Panc1 (cell line): ENCODE results near the gene FUBP3.

Experiments used
- POLR2AphosphoS5 ChIP-seq: IDR thresholded peaks from 2 replicates; pipeline ENCODE4 v1.6.1; 2012; ENCODE audit warnings: mild to moderate bottlenecking, low read depth, low read length, moderate library complexity
- SIN3A ChIP-seq: IDR thresholded peaks from 2 replicates; pipeline ENCODE4 v1.6.1; 2012; ENCODE audit warnings: low read depth, mild to moderate bottlenecking, low read length, moderate library complexity, borderline replicate concordance; ENCODE audit not compliant: insufficient read depth
- TCF7L2 ChIP-seq: IDR thresholded peaks from 2 replicates; pipeline ENCODE4 v1.6.1; 2011; ENCODE audit warnings: mild to moderate bottlenecking, low read depth, low read length, inconsistent platforms
- TF ChIP-seq, protein P1 (sequence below): fragments of 450-650 bp; IDR thresholded peaks from 2 replicates; pipeline ENCODE4 v1.5.1; 2017; ENCODE audit warnings: mild to moderate bottlenecking
- TF ChIP-seq, protein P2 (sequence below), 2 experiments: IDR thresholded peaks; 2 replicates each; pipeline ENCODE4 v1.6.1; 2011 to 2012; ENCODE audit warnings: low read depth in 2 of 2, control low read depth in 1 of 2, low read length in 1 of 2, mild to moderate bottlenecking in 1 of 2, moderate library complexity in 1 of 2; ENCODE audit not compliant: insufficient read depth in 1 of 2

DNA sequence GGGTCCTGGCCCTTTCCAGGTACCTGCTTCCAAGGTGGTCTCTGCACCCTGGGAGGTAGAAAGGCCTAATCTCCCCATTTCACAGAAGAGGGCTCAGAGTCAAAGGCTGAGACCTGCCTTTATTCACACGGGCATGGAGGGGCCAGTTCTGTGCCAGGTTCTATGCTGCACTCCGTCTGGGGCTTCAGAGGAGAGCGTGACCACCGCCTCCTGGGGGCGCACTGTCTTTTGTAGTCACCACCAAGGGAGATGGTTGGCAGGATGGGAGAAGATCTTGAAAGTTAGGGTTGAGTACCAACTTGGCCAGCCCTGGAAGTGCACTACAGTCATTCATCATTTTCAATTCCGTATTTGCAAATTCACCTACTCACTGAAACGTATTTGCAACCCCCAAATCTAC, 61.3 kb downstream of the FUBP3 start:
- TF ChIP-seq, protein P1, sequence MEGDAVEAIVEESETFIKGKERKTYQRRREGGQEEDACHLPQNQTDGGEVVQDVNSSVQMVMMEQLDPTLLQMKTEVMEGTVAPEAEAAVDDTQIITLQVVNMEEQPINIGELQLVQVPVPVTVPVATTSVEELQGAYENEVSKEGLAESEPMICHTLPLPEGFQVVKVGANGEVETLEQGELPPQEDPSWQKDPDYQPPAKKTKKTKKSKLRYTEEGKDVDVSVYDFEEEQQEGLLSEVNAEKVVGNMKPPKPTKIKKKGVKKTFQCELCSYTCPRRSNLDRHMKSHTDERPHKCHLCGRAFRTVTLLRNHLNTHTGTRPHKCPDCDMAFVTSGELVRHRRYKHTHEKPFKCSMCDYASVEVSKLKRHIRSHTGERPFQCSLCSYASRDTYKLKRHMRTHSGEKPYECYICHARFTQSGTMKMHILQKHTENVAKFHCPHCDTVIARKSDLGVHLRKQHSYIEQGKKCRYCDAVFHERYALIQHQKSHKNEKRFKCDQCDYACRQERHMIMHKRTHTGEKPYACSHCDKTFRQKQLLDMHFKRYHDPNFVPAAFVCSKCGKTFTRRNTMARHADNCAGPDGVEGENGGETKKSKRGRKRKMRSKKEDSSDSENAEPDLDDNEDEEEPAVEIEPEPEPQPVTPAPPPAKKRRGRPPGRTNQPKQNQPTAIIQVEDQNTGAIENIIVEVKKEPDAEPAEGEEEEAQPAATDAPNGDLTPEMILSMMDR, result no peak
- TF ChIP-seq, protein P2, sequence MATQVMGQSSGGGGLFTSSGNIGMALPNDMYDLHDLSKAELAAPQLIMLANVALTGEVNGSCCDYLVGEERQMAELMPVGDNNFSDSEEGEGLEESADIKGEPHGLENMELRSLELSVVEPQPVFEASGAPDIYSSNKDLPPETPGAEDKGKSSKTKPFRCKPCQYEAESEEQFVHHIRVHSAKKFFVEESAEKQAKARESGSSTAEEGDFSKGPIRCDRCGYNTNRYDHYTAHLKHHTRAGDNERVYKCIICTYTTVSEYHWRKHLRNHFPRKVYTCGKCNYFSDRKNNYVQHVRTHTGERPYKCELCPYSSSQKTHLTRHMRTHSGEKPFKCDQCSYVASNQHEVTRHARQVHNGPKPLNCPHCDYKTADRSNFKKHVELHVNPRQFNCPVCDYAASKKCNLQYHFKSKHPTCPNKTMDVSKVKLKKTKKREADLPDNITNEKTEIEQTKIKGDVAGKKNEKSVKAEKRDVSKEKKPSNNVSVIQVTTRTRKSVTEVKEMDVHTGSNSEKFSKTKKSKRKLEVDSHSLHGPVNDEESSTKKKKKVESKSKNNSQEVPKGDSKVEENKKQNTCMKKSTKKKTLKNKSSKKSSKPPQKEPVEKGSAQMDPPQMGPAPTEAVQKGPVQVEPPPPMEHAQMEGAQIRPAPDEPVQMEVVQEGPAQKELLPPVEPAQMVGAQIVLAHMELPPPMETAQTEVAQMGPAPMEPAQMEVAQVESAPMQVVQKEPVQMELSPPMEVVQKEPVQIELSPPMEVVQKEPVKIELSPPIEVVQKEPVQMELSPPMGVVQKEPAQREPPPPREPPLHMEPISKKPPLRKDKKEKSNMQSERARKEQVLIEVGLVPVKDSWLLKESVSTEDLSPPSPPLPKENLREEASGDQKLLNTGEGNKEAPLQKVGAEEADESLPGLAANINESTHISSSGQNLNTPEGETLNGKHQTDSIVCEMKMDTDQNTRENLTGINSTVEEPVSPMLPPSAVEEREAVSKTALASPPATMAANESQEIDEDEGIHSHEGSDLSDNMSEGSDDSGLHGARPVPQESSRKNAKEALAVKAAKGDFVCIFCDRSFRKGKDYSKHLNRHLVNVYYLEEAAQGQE (IDR thresholded peaks at IDR 0.05; ENCODE audit: insufficient read depth in 1 of 2, low read depth in 2 of 2, low read length in 1 of 2), result no peak
- TF ChIP-seq POLR2AphosphoS5 (no peak), TCF7L2 (no peak), SIN3A (no peak)
